GM19043 (cell line): Measurements from ENCODE around the gene ASAP2.

Experiments
- ATAC-seq: cut with Tn5 transposase; IDR thresholded peaks from one replicate; pipeline ENCODE4 v1.9.1; 2021; ENCODE audit warnings: low read depth; ENCODE audit not compliant: unreplicated experiment

The ASAP2 gene

GRCh38 chr2:9288233-9288632 is 81.6 kb downstream of the ASAP2 start:
- ATAC-seq, result no peak

DNA sequence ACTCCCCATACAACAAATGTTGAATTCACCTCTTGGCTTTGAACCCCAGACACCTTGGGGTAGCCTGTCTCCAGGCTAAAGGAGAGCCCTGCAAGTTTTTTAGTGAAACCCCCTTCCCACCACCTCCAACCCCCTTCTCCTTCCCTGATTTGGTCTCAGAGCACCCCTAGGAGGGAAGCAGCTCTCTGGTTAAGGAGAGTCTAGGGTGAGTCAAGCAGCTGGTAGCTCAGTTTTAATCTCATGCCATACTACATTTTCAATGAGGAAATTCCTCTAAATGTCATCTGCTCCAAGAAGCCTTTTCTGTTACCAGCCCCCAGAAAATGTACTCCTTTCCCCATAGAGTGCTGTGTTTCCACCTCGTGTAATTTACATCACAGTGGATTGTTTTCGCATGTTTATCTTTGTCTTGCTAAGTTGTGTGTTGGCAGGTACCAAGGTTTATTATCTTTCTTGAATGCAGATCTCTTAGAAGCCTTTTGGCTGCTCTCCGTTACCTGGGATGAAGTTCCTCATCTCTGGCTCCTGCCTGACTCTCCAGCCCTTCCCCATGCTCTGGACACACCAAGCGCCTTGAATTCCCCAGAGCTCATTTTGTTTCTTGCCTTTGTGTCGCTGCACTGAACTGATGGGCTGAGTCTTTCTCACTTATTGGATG is 82.2 kb downstream of the ASAP2 start:
- ATAC-seq, result no peak

DNA sequence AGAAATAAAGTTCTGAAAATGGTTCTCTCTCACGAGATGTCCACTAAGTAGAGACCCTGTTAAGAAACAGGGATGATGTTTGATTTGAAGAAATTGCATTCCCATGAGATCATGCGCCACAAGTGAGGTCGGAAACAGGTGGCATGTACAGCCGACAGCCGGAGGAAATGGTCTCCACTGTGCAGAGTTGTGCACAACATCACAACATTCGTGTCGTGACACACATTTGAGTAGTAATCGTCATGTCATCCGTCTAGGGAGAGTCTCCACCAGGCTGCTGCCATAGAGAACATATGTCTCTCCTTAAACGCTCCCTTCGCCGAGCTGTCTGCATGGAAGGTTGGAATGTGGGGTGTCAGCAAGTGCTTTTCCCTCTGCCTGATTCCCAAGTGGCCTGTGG is 84.7 kb downstream of the ASAP2 start:
- no peak for ATAC-seq

DNA sequence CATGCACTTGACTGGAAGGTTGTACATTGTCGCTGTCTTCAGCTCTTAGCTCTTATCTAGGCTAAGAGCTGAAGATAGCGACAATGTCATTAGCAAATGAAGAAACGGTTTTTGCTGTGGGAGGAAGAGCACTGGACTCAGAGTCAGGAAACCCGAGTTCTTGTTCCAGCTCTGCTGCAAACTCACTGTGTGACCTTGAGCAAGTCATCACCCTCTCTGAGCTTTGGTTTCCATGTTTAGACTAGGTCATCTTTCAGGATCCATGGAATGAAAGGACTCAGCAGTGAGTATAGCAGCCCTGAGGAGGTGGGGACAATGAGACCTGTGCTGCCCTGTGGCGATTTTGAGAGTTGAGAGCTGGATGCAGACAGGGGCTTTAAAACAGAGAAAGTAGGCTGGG is 85.3 kb downstream of the ASAP2 start:
- no peak for ATAC-seq

DNA sequence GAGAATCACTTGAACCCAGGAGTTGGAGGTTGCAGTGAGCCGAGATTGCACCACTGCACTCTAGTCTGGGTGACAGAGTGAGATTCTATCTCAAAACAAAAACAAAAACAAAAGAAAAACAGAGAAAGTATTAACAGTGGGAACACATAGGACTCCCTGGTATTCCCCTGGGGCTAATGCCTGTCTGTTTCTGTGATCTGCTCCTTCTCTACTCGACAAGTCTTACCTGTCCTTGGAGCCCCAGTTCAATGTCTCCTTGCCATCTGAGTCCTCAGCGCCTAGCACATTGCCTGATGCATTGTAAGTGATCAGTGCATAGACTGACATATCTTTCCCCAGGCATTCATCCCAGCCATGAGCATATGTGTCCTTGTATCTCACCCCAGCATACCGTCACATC is 85.8 kb downstream of the ASAP2 start:
- no peak for ATAC-seq

DNA sequence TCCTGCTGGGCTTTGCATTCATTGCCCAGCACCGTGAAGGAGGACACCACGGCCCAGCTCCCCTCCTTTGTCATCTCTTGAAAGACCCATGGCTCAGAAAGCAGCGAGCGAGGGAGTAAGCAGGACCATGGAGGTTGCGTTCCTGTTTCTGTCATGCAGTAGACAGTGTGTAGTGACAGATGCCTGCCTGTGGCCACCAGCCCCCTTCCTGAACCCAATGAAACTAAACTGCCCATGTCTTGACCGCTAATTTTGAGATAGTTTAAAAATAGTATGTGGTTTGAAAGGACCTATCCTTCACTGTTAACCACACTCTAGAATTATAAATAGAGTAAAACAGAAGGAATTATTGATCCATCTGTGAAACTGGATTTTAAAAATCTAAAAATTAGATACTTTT is 88.2 kb downstream of the ASAP2 start:
- no peak for ATAC-seq

- ATAC-seq, result no peak
Observed at GRCh38 chr2:9296559-9296958, 89.9 kb downstream of the ASAP2 start.

- no peak for ATAC-seq
Observed at GRCh38 chr2:9297156-9297555, 90.5 kb downstream of the ASAP2 start.

- no peak for ATAC-seq
Observed at GRCh38 chr2:9297807-9298206, 91.2 kb downstream of the ASAP2 start.

GRCh38 chr2:9298583-9298982 is 92.0 kb downstream of the ASAP2 start:
- no peak for ATAC-seq

- ATAC-seq, result no peak
Observed at GRCh38 chr2:9299161-9300100, 92.8 kb downstream of the ASAP2 start.

GRCh38 chr2:9300214-9300613 is 93.6 kb downstream of the ASAP2 start:
- no peak for ATAC-seq

DNA sequence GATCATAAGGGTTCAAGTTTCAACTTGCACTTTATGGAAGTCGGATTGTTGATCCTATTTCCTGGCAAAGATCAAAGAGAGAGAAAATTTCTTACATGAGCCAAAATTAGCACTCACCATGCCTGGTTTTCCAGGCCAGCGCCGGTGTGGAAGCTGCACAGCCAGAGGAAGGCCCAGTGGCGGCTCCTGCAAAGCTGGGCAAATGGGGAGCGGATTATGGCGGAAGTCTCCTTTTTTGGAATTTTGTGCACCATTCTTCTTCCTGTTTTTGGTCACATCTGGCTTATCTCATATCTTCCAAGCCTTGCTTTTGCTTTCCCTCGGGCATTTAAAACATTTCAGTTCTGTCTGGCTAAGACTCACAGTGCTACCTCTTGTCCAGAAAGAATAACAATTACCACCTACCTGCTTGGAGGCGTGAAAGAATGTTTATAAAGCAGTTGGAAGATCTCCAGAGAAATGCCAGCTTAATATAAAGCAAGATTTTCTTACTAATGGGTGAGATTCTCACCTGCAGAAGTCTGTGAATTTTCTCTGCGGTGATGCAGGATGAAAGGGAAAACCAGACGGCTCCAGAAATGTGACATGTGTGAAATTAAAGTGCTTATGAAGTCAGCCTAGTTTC is 94.3 kb downstream of the ASAP2 start:
- ATAC-seq, result no peak

DNA sequence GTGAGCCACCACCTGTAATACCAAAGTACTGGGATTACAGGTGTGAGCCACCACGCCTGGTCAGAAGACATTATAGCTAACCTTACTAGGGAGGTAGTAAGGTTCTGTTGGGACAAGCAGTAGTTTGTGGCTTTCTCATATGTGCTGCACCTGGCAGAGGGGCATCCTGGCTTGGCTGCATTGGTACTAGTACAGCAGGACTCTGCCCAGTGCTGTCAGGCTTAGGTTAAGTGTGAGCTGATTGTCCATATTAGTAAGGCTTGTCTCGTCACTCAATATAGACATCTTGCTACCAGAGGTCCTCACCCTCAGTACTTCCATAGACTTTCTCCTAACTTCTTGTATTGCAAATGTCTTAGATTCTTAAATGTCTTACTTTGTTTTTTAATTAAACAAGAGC is 96.1 kb downstream of the ASAP2 start:
- no peak for ATAC-seq

GRCh38 chr2:9303528-9304225 is 97.1 kb downstream of the ASAP2 start:
- no peak for ATAC-seq

- no peak for ATAC-seq
Observed at GRCh38 chr2:9306911-9307310, 100.3 kb downstream of the ASAP2 start.

DNA sequence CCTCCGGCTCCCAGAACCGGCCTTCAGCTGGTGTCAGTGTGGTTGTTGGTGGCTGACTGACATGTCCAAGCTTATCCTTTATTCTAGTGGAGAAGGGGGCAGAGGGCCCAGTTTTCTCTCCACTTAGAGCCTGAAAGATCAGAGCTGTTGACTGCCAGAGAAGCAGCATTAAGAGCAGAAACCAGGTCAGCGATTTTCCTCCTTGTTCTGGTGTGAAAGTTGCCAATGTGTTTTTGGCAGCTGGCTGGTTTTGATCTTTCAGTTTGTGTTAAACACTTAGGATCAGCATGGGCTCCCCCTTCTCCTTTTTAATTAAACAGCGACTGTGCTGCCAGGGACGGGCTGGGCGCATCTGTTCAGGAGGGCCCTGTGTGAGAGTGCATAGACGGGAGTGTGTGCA is 100.9 kb downstream of the ASAP2 start:
- ATAC-seq, result no peak

- ATAC-seq, result no peak
Observed at GRCh38 chr2:9308186-9308955, 101.8 kb downstream of the ASAP2 start.

DNA sequence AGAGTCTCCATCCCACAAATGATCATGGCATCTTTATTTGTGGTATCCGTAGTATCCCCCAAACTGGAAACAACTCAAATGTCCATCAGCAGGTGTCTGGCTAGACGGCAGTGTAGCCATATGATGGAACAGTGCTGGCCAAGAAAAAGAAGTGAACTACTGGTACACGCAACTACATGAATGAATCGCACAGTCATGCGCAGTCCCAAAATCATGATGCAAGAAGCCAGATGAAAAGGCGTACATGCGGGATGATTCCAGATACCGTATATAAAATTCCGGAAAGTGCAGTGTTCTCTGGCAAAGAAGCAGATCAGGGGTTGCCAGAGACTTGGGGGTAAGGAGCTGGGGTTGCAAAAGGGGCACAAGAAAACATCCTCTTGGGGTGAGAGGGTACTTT is 102.5 kb downstream of the ASAP2 start:
- ATAC-seq, result no peak

- ATAC-seq, result no peak
Observed at GRCh38 chr2:9310377-9310776, 103.8 kb downstream of the ASAP2 start.
